Lower leg skin (tissue), 4 donors: ENCODE results near the gene ZNF284. TPM values are rescaled to one million over a fixed set of nuclear protein-coding genes. Genes with fewer than 3 reads are reported as not detected.

Experiments used
- DNase-seq, 2 donors: peaks; one replicate each; pipeline ENCODE4 v3.0.0-alpha.2; 2019; ENCODE audit warnings: low spot score in 2 of 2
- H3K4me3 ChIP-seq: fragments of 200-600 bp; sonication (generic); 2 replicates; pipeline ENCODE4 v1.5.1; 2017; ENCODE audit warnings: mild to moderate bottlenecking, low read depth; ENCODE audit not compliant: poor library complexity, severe bottlenecking
- CTCF ChIP-seq, 3 donors: fragments of 450-650 bp; IDR thresholded peaks; one replicate each; pipeline ENCODE4 v1.5.1; 2016; ENCODE audit warnings: antibody characterized with exemption in 3 of 3, mild to moderate bottlenecking in 3 of 3, moderate library complexity in 2 of 3
- POLR2A ChIP-seq, 2 donors: fragments of 450-650 bp; IDR thresholded peaks; one replicate each; pipeline ENCODE4 v1.6.1; 2016 to 2017; ENCODE audit warnings: antibody characterized with exemption in 2 of 2, mild to moderate bottlenecking in 1 of 2, moderate library complexity in 1 of 2
- WGBS, 2 donors: methylation state at CpG; one replicate each; pipeline ENCODE4 v1.1.5; 2018; 5-methylcytosine and 5-hydroxymethylcytosine counted together
- intact Hi-C: fragments of 100-400 bp; cut with DNase I; formaldehyde crosslinking; loops from one replicate; pipeline ENCODE4 v1.15.0; 2023; ENCODE audit warnings: low total_unique reads
- total RNA-seq, 4 donors: library from RNA; depleted of rRNA; stranded (reverse); fragments of >200 nt; gene quantifications; one replicate each; pipeline ENCODE4 v1.1.0, GENCODE V29; 2016

Gene ZNF284
- total RNA-seq: 1 to 10 TPM; 2.6 to 3.4 (median 3.0) TPM

GRCh38 chr19:44071824-44072542 is at the start of gene ZNF284:
Gene ZNF284, plus strand, starts transcription at chr19:44072159. Its CDS starts 4,231 bp downstream, at chr19:44076390.
- DNase-seq: peak; percentile 86 to 97
- peak within 1 kb of the TSS; percentile 61 for H3K4me3 ChIP-seq
- TF ChIP-seq POLR2A (IDR thresholded peaks at IDR 0.05): no peak
- no peak for TF ChIP-seq CTCF (IDR thresholded peaks at IDR 0.05)
- 1% methylated on average over 40 of the region's 40 CpGs for WGBS, 2 donors
- intact Hi-C loops: no loop called here

DNA sequence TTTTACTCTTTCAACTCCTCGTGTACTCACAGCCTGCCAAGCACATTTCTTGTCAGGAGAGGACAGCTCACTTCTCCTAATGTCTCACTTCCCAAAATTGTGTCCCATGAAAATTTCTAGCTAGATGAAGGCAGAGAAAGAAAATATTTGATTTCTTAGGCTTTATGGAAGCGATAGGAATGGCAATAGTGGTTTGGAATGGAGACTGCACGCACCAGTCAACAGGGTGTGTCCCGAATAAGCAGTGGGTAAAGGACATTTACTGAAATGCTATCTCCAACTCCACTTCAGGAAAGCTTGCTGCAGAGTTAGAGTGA is 47.1 kb upstream of the ZNF284 start:
- no peak for DNase-seq
- intact Hi-C loops: no loop called here
- H3K4me3 ChIP-seq: no peak overlapping the region
- 37 to 39% methylated on average over 4 of the region's 4 CpGs for WGBS, 2 donors
- TF ChIP-seq CTCF (IDR thresholded peaks at IDR 0.05): no peak
- no peak for TF ChIP-seq POLR2A (IDR thresholded peaks at IDR 0.05)

DNA sequence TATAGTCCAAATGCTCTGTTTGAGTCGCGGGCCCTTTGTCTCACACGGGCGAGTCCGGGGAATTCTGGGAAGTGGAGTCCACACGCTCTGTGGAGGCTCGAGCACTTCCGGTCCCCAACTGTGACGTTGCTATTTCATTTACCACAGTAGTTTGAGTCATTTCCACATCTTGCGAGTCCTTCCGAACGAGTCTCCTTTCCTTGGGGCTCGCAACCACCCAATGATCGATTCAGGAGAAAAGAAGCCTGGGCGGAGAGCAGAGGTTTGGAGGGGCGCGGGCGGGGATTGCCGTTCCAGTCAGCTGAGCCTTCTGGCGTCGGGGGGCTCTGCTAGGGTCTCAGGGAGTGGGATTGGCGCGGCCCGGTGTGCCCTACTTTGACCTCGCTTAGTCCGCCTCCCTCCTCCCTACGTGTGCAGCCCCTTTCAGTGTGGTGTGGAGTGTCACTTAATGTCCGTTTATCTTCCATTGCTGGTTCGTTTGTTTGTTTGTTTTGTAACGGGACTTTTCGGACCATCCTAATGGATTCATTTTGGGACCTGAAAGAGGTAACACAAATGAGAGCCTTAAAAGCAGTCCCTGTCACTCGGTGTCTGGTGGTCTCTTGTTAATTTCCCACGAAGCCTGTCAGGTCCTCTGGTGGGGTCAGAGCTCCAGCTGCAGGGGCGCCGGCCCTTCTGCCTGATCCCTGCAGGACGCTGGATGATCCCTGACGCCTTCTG is 46.6 kb upstream of the ZNF284 start, which contains the start of gene ZNF222:
TSS of gene ZNF222 (plus strand) at position 163 of the 720 bp plus-strand sequence. CDS start at position 221, 58 bp downstream.
- DNase-seq: peak; percentile 83 to 95
- TF ChIP-seq POLR2A (IDR thresholded peaks at IDR 0.05): no peak
- intact Hi-C loops: no loop called here
- 1 to 3% methylated on average over 37 of the region's 37 CpGs for WGBS, 2 donors
- H3K4me3 ChIP-seq: peak within 1 kb of the TSS; percentile 72

DNA sequence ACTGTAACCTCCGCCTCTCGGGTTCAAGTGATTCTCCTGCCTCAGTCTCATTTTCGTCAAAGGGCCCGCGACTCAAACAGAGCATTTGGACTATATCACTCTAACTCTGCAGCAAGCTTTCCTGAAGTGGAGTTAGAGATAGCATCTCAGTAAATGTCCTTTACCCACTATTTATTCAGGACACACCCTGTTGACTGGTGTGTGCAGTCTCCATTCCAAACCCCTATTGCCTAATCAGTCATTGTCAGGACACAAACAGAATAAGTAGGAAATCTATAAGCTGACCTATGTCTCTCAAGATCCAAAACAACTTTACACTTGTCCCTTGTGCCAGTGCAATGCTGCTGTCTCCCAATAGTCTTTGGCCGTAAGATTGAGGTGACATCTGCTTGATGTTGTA is 45.3 kb upstream of the ZNF284 start:
- intact Hi-C loops: no loop called here
- DNase-seq: no peak
- 97% methylated on average over 6 of the region's 6 CpGs for WGBS, 2 donors
- TF ChIP-seq CTCF (IDR thresholded peaks at IDR 0.05) (no peak), POLR2A (IDR thresholded peaks at IDR 0.05) (no peak)
- H3K4me3 ChIP-seq: no peak overlapping the region

GRCh38 chr19:44032001-44032610 is 39.9 kb upstream of the ZNF284 start:
- no peak overlapping the region for H3K4me3 ChIP-seq
- intact Hi-C loops: no loop called here
- no peak for DNase-seq
- 85 to 97% methylated on average over 1 of the region's 1 CpG for WGBS, 2 donors
- no peak for TF ChIP-seq POLR2A (IDR thresholded peaks at IDR 0.05)
- no peak for TF ChIP-seq CTCF (IDR thresholded peaks at IDR 0.05)

GRCh38 chr19:44042147-44042546 is 29.8 kb upstream of the ZNF284 start:
- TF ChIP-seq POLR2A (IDR thresholded peaks at IDR 0.05) (no peak), CTCF (IDR thresholded peaks at IDR 0.05) (no peak)
- DNase-seq: no peak
- intact Hi-C loops: no loop called here

More at GRCh38 chr19:44042147-44042546, 29.8 kb upstream of the ZNF284 start:
- WGBS, 2 donors: 81 to 92% methylated on average over 2 of the region's 2 CpGs
- no peak overlapping the region for H3K4me3 ChIP-seq
